ENCODE measurements around the gene TERF2IP.

DNA sequence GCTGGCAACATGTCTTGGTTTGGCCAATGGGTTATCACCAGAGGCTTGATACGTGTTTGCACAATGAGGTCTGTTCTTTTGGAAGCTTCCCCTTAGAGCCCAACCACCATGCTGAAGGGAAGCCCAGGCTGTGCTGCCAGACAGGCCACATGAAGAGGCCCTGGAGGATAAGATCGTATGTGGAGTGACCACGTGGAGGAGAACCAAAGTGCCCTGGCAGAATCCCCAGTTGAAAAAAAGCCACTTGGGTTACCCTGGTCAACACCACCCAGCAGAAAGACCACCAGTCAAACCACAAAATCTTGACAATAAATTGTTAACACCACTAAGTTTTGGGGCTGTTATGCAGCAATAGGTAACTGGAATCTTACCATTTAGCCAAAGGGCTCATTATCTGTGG lies 17.5 kb upstream of the TERF2IP start:
- TF ChIP-seq, protein P1, sequence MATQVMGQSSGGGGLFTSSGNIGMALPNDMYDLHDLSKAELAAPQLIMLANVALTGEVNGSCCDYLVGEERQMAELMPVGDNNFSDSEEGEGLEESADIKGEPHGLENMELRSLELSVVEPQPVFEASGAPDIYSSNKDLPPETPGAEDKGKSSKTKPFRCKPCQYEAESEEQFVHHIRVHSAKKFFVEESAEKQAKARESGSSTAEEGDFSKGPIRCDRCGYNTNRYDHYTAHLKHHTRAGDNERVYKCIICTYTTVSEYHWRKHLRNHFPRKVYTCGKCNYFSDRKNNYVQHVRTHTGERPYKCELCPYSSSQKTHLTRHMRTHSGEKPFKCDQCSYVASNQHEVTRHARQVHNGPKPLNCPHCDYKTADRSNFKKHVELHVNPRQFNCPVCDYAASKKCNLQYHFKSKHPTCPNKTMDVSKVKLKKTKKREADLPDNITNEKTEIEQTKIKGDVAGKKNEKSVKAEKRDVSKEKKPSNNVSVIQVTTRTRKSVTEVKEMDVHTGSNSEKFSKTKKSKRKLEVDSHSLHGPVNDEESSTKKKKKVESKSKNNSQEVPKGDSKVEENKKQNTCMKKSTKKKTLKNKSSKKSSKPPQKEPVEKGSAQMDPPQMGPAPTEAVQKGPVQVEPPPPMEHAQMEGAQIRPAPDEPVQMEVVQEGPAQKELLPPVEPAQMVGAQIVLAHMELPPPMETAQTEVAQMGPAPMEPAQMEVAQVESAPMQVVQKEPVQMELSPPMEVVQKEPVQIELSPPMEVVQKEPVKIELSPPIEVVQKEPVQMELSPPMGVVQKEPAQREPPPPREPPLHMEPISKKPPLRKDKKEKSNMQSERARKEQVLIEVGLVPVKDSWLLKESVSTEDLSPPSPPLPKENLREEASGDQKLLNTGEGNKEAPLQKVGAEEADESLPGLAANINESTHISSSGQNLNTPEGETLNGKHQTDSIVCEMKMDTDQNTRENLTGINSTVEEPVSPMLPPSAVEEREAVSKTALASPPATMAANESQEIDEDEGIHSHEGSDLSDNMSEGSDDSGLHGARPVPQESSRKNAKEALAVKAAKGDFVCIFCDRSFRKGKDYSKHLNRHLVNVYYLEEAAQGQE (IDR thresholded peaks at IDR 0.05; ENCODE audit: low read depth) = no peak
- no peak for TF ChIP-seq CEBPB (IDR thresholded peaks at IDR 0.05)
- no peak for TF ChIP-seq YY1 (IDR thresholded peaks at IDR 0.05; ENCODE audit: low read depth)
- TF ChIP-seq ZBTB7A (IDR thresholded peaks at IDR 0.05; ENCODE audit: low read depth) = no peak
- TF ChIP-seq, protein P2, sequence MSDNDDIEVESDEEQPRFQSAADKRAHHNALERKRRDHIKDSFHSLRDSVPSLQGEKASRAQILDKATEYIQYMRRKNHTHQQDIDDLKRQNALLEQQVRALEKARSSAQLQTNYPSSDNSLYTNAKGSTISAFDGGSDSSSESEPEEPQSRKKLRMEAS (IDR thresholded peaks at IDR 0.05) = no peak
- TF ChIP-seq TEAD4 (IDR thresholded peaks at IDR 0.05) = no peak
- TF ChIP-seq CREB1 (IDR thresholded peaks at IDR 0.05; ENCODE audit: low read depth) = no peak
- TF ChIP-seq EP300 (IDR thresholded peaks at IDR 0.05; ENCODE audit: borderline replicate concordance) = no peak
- no peak for TF ChIP-seq TAF1 (IDR thresholded peaks at IDR 0.05; ENCODE audit: low read depth)
- no peak for TF ChIP-seq TCF12 (IDR thresholded peaks at IDR 0.05; ENCODE audit: low read depth)
- no peak for TF ChIP-seq RAD21 (IDR thresholded peaks at IDR 0.05; ENCODE audit: low read depth)

All from Ishikawa (cell line).